ENCODE measurements around the gene PMVK. TPM values are rescaled to one million over a fixed set of nuclear protein-coding genes. Genes with fewer than 3 reads are reported as not detected.

PMVK gene
- total RNA-seq, 1 experiment from 2014 or later = 26.8 TPM

DNA sequence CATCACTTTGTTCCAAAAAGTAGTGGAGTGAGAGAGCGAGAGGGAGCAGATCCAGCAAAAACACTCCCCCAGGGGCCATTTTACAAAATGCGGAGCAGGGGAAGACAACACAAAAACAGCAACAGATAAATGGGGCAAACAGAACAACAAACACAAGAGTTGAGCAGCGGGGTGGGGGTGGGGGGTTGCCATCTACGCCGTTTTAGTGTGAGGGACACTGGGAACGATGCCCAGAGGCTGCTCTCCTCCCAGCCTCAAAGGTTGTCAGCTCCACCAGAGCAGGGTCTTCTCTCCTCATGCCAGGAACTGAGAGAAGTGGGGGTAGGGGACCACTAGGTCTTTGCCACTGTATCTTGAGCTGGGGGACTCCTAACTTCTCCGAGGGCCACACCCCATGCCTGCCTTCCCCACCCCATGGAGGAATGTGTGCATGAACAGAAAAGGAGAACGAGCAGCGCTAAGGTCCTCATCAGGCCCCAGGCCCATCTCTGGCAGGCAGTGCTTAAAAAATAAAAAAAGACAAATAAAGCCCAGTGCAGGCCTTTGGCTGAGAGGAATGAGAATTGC lies 20.7 kb upstream of the PMVK start (continued):
- TF ChIP-seq ZSCAN18 (CRISPR knock-in tag; IDR thresholded peaks at IDR 0.05) = no peak

DNA sequence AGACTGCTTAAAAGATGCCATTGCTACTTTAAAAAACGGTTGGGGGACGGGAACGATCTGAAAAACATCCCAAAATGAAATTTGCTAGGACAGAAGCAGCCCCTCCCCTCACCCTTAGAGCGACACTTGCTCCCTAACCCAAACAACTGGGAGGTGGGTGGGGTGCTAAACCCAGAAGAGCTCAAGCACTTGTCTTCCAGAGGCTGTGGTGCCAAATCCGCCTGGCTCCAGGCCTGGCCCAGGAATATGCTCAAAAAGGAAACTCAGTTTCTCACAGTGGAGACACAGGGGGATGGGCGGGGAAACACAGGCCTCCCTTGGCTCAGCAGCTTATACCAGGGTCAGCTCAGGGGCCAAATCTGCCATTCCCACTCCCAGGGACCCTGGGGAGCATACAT lies 20.0 kb upstream of the PMVK start:
- H3K9me3 Mint-ChIP-seq = no peaks in the 10 kb centered on the region
- no peaks in the 10 kb centered on the region for H3K27me3 Mint-ChIP-seq (ENCODE audit: low read depth)
- ChIA-PET POLR2A (interaction anchor here (0.8 to 4.6 kb wide), 10 partner anchors 11 to 237 kb away, joined by 3 to 66 read pairs (median 5); partner anchors contain the start of genes CKS1B, FLAD1, KCNN3 and PMVK), CTCF (interaction anchor here (0.6 to 3.8 kb wide), 27 partner anchors 15 to 410 kb away, joined by 3 to 77 read pairs (median 4); partner anchors contain the start of genes ADAM15, KRTCAP2, LENEP and PMVK)
- H3K27ac Mint-ChIP-seq = peak overlapping the region; percentile 99; the same call in 1 of the 2 replicates
- TF ChIP-seq EMX1 (CRISPR knock-in tag; IDR thresholded peaks at IDR 0.05) (0 out of 2 replicates have a peak, but pooled peaks have one; percentile 35), ELF4 (CRISPR knock-in tag; IDR thresholded peaks at IDR 0.05; ENCODE audit: low read depth) (no peak), CREB1 (CRISPR knock-in tag; IDR thresholded peaks at IDR 0.05) (no peak), ARID4B (CRISPR knock-in tag; IDR thresholded peaks at IDR 0.05; ENCODE audit: borderline replicate concordance) (no peak), JUN (CRISPR knock-in tag; IDR thresholded peaks at IDR 0.05) (no peak), MYBL2 (CRISPR knock-in tag; IDR thresholded peaks at IDR 0.05) (no peak), SMAD3 (CRISPR knock-in tag; IDR thresholded peaks at IDR 0.05; ENCODE audit: borderline replicate concordance) (no peak), FOXJ3 (CRISPR knock-in tag; IDR thresholded peaks at IDR 0.05; ENCODE audit: borderline replicate concordance) (no peak)
- TF ChIP-seq, protein P1, sequence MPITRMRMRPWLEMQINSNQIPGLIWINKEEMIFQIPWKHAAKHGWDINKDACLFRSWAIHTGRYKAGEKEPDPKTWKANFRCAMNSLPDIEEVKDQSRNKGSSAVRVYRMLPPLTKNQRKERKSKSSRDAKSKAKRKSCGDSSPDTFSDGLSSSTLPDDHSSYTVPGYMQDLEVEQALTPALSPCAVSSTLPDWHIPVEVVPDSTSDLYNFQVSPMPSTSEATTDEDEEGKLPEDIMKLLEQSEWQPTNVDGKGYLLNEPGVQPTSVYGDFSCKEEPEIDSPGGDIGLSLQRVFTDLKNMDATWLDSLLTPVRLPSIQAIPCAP (CRISPR knock-in tag; IDR thresholded peaks at IDR 0.05) = no peak
- peak; percentile 17 for ATAC-seq
- H3K4me3 Mint-ChIP-seq = peak overlapping the region; percentile 97
- DNase-seq (ENCODE audit: low spot score) = no peak
- peaks cover 56% of the 10 kb centered on the region for H3K4me1 Mint-ChIP-seq
- peaks cover 13% of the 10 kb centered on the region for H3K36me3 Mint-ChIP-seq

DNA sequence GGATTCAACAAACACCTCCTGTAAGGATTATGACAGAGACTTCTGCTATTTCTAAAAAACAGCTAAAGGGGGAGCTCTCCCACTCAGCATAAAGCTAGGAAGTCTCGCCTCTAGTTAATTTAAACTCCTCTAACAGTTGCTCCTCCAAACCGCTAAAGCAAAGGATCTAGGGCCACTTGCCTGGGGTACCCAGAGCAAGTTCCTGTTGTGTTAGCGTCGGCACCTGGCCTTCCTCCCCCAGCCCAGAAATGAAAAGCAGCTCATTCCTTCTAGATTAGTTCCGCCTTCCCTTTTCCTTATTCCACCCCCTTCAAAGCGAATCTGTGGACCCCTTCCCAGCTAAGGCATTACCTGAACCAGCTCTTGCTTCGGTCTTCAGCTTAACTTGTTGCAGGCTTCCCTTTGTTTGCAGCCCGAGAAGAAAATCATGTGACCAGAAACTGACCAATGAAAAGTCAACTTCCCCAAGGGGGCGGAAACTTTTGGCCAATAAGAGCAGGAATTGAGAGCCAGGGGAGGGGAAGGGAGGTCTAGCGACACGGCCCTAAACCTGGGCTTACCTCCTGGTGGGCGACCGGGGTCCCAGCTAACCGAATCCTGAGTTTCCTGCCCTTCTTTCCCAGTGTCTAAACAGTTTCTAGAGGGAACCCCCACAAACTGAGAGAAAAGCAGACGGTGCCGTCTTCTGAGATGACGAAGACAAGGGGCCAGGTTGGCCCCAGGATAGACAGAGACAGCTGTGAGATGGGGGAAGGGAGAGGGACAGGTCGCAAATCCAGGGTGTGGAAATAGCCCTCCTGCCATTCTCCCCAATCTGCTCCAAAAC lies 19.4 kb upstream of the PMVK start, which contains the start of gene PBXIP1:
TSS of gene PBXIP1 (minus strand) at position 382 of the 826 bp plus-strand sequence. CDS start 2,378 bp downstream, outside the sequence.
- peaks cover 53% of the 10 kb centered on the region for H3K4me1 Mint-ChIP-seq
- ChIA-PET CTCF (interaction anchor here (0.6 to 3.8 kb wide), 31 partner anchors 15 to 409 kb away, joined by 3 to 77 read pairs (median 4); partner anchors contain the start of genes ADAM15, FLAD1, KRTCAP2 and LENEP), POLR2A (interaction anchor here (0.8 to 4.6 kb wide), 10 partner anchors 10 to 238 kb away, joined by 3 to 66 read pairs (median 5); partner anchors contain the start of genes CKS1B, FLAD1, KCNN3 and PMVK)
- peak within 1 kb of the TSS; percentile 99 for H3K27ac Mint-ChIP-seq
- H3K36me3 Mint-ChIP-seq = peaks cover 13% of the 10 kb centered on the region
- H3K9me3 Mint-ChIP-seq = no peaks in the 10 kb centered on the region
- H3K4me3 Mint-ChIP-seq = peak within 1 kb of the TSS; percentile 97
- DNase-seq (ENCODE audit: low spot score) = peak; percentile 85
- peak; percentile 87 for ATAC-seq
- no peaks in the 10 kb centered on the region for H3K27me3 Mint-ChIP-seq (ENCODE audit: low read depth)
- TF ChIP-seq, protein P2, sequence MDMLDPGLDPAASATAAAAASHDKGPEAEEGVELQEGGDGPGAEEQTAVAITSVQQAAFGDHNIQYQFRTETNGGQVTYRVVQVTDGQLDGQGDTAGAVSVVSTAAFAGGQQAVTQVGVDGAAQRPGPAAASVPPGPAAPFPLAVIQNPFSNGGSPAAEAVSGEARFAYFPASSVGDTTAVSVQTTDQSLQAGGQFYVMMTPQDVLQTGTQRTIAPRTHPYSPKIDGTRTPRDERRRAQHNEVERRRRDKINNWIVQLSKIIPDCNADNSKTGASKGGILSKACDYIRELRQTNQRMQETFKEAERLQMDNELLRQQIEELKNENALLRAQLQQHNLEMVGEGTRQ (CRISPR knock-in tag; IDR thresholded peaks at IDR 0.05) = peak; percentile 91
- TF ChIP-seq, protein P3, sequence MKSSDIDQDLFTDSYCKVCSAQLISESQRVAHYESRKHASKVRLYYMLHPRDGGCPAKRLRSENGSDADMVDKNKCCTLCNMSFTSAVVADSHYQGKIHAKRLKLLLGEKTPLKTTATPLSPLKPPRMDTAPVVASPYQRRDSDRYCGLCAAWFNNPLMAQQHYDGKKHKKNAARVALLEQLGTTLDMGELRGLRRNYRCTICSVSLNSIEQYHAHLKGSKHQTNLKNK (CRISPR knock-in tag; IDR thresholded peaks at IDR 0.05) = peak; percentile 52; the same call in 1 of the 2 replicates
- TF ChIP-seq USF1 (CRISPR knock-in tag; IDR thresholded peaks at IDR 0.05) = peak; percentile 86
- peak; percentile 75 for TF ChIP-seq PRDM15 (CRISPR knock-in tag; IDR thresholded peaks at IDR 0.05)
- TF ChIP-seq ZBTB21 (CRISPR knock-in tag; IDR thresholded peaks at IDR 0.05; ENCODE audit: borderline replicate concordance) = no peak
- TF ChIP-seq FOXK1 (CRISPR knock-in tag; IDR thresholded peaks at IDR 0.05) = 0 out of 2 replicates have a peak, but pooled peaks have one; percentile 40
- TF ChIP-seq ZNF671 (CRISPR knock-in tag; IDR thresholded peaks at IDR 0.05) = no peak
- TF ChIP-seq NFYB (CRISPR knock-in tag; conservative IDR thresholded peaks at IDR 0.05; ENCODE audit: low read depth) = peak; percentile 58; the same call in 1 of the 2 replicates
